ENCODE measurements around the gene CFAP58.

DNA sequence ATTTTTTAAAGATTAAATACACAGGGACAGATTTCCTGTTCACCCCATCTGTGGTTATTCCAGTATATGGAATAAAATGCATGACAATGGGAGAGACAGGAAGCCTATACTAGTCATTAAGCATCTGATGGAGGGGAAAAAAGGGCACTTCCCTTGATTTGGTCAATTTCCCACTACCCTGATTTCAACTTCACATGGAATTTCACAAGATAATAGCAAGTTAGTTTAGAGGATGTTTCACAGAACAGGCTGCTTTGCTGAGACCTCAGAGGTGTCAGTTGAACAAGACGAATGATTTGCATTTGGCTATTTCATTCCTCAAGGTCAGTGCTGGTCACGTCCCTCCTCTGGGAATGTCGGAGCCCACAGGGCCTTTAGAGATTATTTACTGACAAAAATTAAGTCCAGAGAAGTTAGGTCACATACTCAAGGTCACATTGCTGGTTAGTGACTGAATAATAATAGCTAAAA, 10.7 kb upstream of the CFAP58 start:
- TF ChIP-seq CTCF (conservative IDR thresholded peaks at IDR 0.05 in 1 of 2, IDR thresholded peaks at IDR 0.05 in 1 of 2; ENCODE audit: extremely low read depth in 1 of 2, insufficient read depth in 1 of 2, low read depth in 1 of 2, low read length in 2 of 2) (no peak), EZH2 (IDR thresholded peaks at IDR 0.05; ENCODE audit: borderline replicate concordance, low read length) (no peak)

Measured in mammary epithelial cell (primary cell).